GM12878 (cell line): ENCODE results near the gene GIPC1. TPM values are rescaled to one million over a fixed set of nuclear protein-coding genes. Genes with fewer than 3 reads are reported as not detected.

Source experiments
- ATAC-seq: fragments of 200-7000 bp; cut with Tn5 transposase; 3 replicates; pipeline ENCODE4 v1.9.1; 2020; ENCODE audit warnings: mild to moderate bottlenecking, moderate library complexity
- BruUV-seq: library from RNA; stranded (reverse); fragments of 400-500 nt; replicated peaks from 2 replicates; lab custom pipeline; 2021; lab: Mats Ljungman, UMichigan
- CTCF ChIA-PET: fragments of 300-600 bp; sonication (Branson Sonifier 250); formaldehyde crosslinking; extraction: SDS; loops from one replicate; lab custom pipeline; 2021; ENCODE audit warnings: inconsistent platforms; lab: Yijun Ruan, JAX
- POLR2A ChIA-PET: fragments of 350-600 bp; formaldehyde crosslinking; extraction: SDS; loops from one replicate; lab custom pipeline; 2021; ENCODE audit warnings: inconsistent platforms; lab: Charles Lee
- RAD21 ChIA-PET: fragments of 300-600 bp; sonication (Branson Sonifier 250); formaldehyde crosslinking; loops from one replicate; lab custom pipeline; 2023; ENCODE audit warnings: antibody characterized with exemption; ENCODE audit not compliant: unreplicated experiment; lab: Charles Lee
- SMC1A ChIA-PET: fragments of 300-600 bp; sonication (Branson Sonifier 250); formaldehyde crosslinking; loops from one replicate; lab custom pipeline; 2023; ENCODE audit not compliant: unreplicated experiment, uncharacterized antibody; lab: Charles Lee
- DNase-seq: peaks from one replicate; pipeline ENCODE4 v3.0.0-alpha.2; 2011; ENCODE audit warnings: low read depth, low spot score
- FAIRE-seq: peaks from 3 replicates; lab custom pipeline; 2011; peaks lifted over from hg19 to GRCh38; lab: Jason Lieb, UNC
- H2AFZ ChIP-seq: 2 replicates; pipeline ENCODE4 v1.6.0; 2011; ENCODE audit warnings: low read depth, low read length, control low read depth; ENCODE audit not compliant: control insufficient read depth
- H3K27ac ChIP-seq: 2 replicates; pipeline ENCODE4 v1.5.1; 2011; ENCODE audit warnings: control low read depth; ENCODE audit not compliant: control insufficient read depth, insufficient read depth
- H3K27me3 ChIP-seq, 2 experiments: replicated peaks in 1 of 2; 2 replicates each; pipeline versions ENCODE4 v1.6.0 to v1.6.1; 2011; ENCODE audit warnings: low read length in 1 of 2; ENCODE audit not compliant: control insufficient read depth in 2 of 2, insufficient read depth in 2 of 2
- H3K36me3 ChIP-seq, 2 experiments: 2 replicates each; pipeline ENCODE4 v1.5.1; 2011; ENCODE audit warnings: low read length in 1 of 2; ENCODE audit not compliant: control insufficient read depth in 2 of 2, insufficient read depth in 2 of 2
- H3K4me1 ChIP-seq: 2 replicates; pipeline ENCODE4 v1.6.1; 2011; ENCODE audit warnings: mild to moderate bottlenecking, low read length, moderate library complexity, mixed read lengths; ENCODE audit not compliant: control insufficient read depth, insufficient read depth
- H3K4me2 ChIP-seq: 2 replicates; pipeline ENCODE4 v1.6.0; 2011; ENCODE audit warnings: control low read depth; ENCODE audit not compliant: control insufficient read depth, insufficient read depth
- H3K4me3 ChIP-seq: fragments of 200-600 bp; sonication (generic); 2 replicates; pipeline ENCODE4 v1.5.1; 2016
- H3K79me2 ChIP-seq: 2 replicates; pipeline ENCODE4 v1.6.0; 2011; ENCODE audit warnings: low read length; ENCODE audit not compliant: control insufficient read depth, insufficient read depth
- H3K9ac ChIP-seq: 2 replicates; pipeline ENCODE4 v1.8.0; 2011; ENCODE audit warnings: low read length, control low read depth, mixed read lengths; ENCODE audit not compliant: control insufficient read depth, insufficient read depth
- H3K9me3 ChIP-seq: replicated peaks from 3 replicates; pipeline ENCODE4 v1.5.1; 2011; ENCODE audit warnings: mild to moderate bottlenecking, low read length; ENCODE audit not compliant: control insufficient read depth, insufficient read depth
- H4K20me1 ChIP-seq: 2 replicates; pipeline ENCODE4 v1.6.0; 2011; ENCODE audit not compliant: control insufficient read depth, insufficient read depth
- FOXK2 ChIP-seq: fragments of 450-650 bp; IDR thresholded peaks from 2 replicates; pipeline ENCODE4 v1.6.1; 2017; ENCODE audit warnings: mild to moderate bottlenecking, moderate library complexity
- MTA3 ChIP-seq: IDR thresholded peaks from 2 replicates; pipeline ENCODE4 v1.6.1; 2012; ENCODE audit warnings: low read length, inconsistent platforms, borderline replicate concordance
- USF1 ChIP-seq: IDR thresholded peaks from 2 replicates; pipeline ENCODE4 v1.6.1; 2011; ENCODE audit warnings: borderline replicate concordance, low read depth, mild to moderate bottlenecking, moderate library complexity, mixed read lengths, low read length; ENCODE audit not compliant: insufficient read depth; ENCODE audit errors: extremely low read length
- ZSCAN29 ChIP-seq: fragments of 450-650 bp; IDR thresholded peaks from 2 replicates; pipeline ENCODE4 v1.6.1; 2017; ENCODE audit warnings: mild to moderate bottlenecking, moderate library complexity
- WGBS: methylation state at CpG from one replicate; pipeline ENCODE4 v1.1.6; 2016; ENCODE audit warnings: low lambda C conversion rate; ENCODE audit not compliant: insufficient replicate concordance, insufficient coverage; ENCODE audit errors: missing lambda C conversion rate; 5-methylcytosine and 5-hydroxymethylcytosine counted together
- in situ Hi-C: fragments of 300-500 bp; cut with MboI; formaldehyde crosslinking; loops from 9 replicates; pipeline ENCODE4 v1.14.3; 2018; ENCODE audit warnings: mixed read lengths
- intact Hi-C: fragments of 100-400 bp; cut with micrococcal nuclease; formaldehyde crosslinking; loops from one replicate; pipeline ENCODE4 v1.14.2; 2022; ENCODE audit not compliant: unreplicated experiment
- polyA plus RNA-seq, 11 experiments: library from polyadenylated mRNA; depleted of rRNA in 4 of 11; unstranded in 6 of 11; stranded (reverse) in 5 of 11; fragments of >200 nt; fragmentation: Nextera tagmentation in 4 of 11; fragmentation: Illumina TruSeq in 1 of 11; extraction: Ambion mirVana in 4 of 11; extraction: Trizol in 1 of 11; gene quantifications; 1 replicate in 1 of 11; 2 replicates in 10 of 11; pipeline versions ENCODE4 v1.2.1 to v1.2.3, GENCODE V29; 2011 to 2016; ENCODE audit warnings: inconsistent platforms in 2 of 11, missing spikeins in 2 of 11, low read depth in 1 of 11
- total RNA-seq, 4 experiments: library from RNA; depleted of rRNA in 3 of 4; stranded (reverse); fragments of >200 nt in 3 of 4; fragmentation: Illumina TruSeq in 1 of 4; extraction: Trizol in 1 of 4; gene quantifications; 2 replicates each; pipeline versions ENCODE4 v1.2.1 to v1.2.3, GENCODE V29; 2013 to 2021

Gene GIPC1
- total and polyA plus RNA-seq, 10 of the 15 experiments (the other 5 are each of a cell fraction or from before 2014, with no cell fraction given), result 0.47 to 24.1 (median 13.6) TPM

GRCh38 chr19:14473978-14474578 is 21.8 kb downstream of the GIPC1 start:
- ChIA-PET CTCF (no interaction called here), RAD21 (no interaction called here), SMC1A (no interaction called here), POLR2A (no interaction called here)
- Histone ChIP-seq H3K4me2 (no peak overlapping the region), H3K9me3 (no peaks in the 10 kb centered on the region), H3K9ac (no peak overlapping the region), H3K36me3 (peaks cover 1 to 3% of the 10 kb centered on the region in 2 experiments; a peak in 3 of 4 replicates), H3K27ac (no peak overlapping the region), H3K4me1 (no peaks in the 10 kb centered on the region), H3K27me3 (peaks cover 5 to 6% of the 10 kb centered on the region in 2 experiments; a peak in 3 of 4 replicates), H3K4me3 (no peak overlapping the region), H4K20me1 (no peaks in the 10 kb centered on the region; the same call in 1 of the 2 replicates), H3K79me2 (no peaks in the 10 kb centered on the region), H2AFZ (no peak overlapping the region)
- DNase-seq, result no peak
- no peak for FAIRE-seq
- BruUV-seq, result no TSS peak
- intact Hi-C loops, result loop anchor here (5.0 to 10.0 kb wide), 3 partner anchors 42 to 119 kb away; partner anchors contain the start of genes DDX39A and PKN1
- ATAC-seq, result no peak
- no peak for TF ChIP-seq ZSCAN29
- TF ChIP-seq MTA3, result no peak
- TF ChIP-seq FOXK2, result no peak
- peak; percentile 23 for TF ChIP-seq USF1
- TF ChIP-seq, all 136 proteins: peak for 1
- 24% methylated on average over 28 of the region's 53 CpGs for WGBS
- in situ Hi-C loops, result no loop called here
